GM12878 (cell line): ENCODE measurements around the gene SCARB2. TPM values are rescaled to one million over a fixed set of nuclear protein-coding genes. Genes with fewer than 3 reads are reported as not detected.

Experiments used
- ATAC-seq: fragments of 200-7000 bp; cut with Tn5 transposase; 3 replicates; pipeline ENCODE4 v1.9.1; 2020; ENCODE audit warnings: mild to moderate bottlenecking, moderate library complexity
- BruUV-seq: library from RNA; stranded (reverse); fragments of 400-500 nt; replicated peaks from 2 replicates; lab custom pipeline; 2021; lab: Mats Ljungman, UMichigan
- CTCF ChIA-PET: fragments of 300-600 bp; sonication (Branson Sonifier 250); formaldehyde crosslinking; extraction: SDS; loops from one replicate; lab custom pipeline; 2021; ENCODE audit warnings: inconsistent platforms; lab: Yijun Ruan, JAX
- POLR2A ChIA-PET: fragments of 350-600 bp; formaldehyde crosslinking; extraction: SDS; loops from one replicate; lab custom pipeline; 2021; ENCODE audit warnings: inconsistent platforms; lab: Charles Lee
- RAD21 ChIA-PET: fragments of 300-600 bp; sonication (Branson Sonifier 250); formaldehyde crosslinking; loops from one replicate; lab custom pipeline; 2023; ENCODE audit warnings: antibody characterized with exemption; ENCODE audit not compliant: unreplicated experiment; lab: Charles Lee
- SMC1A ChIA-PET: fragments of 300-600 bp; sonication (Branson Sonifier 250); formaldehyde crosslinking; loops from one replicate; lab custom pipeline; 2023; ENCODE audit not compliant: unreplicated experiment, uncharacterized antibody; lab: Charles Lee
- DNase-seq: peaks from one replicate; pipeline ENCODE4 v3.0.0-alpha.2; 2011; ENCODE audit warnings: low read depth, low spot score
- FAIRE-seq: peaks from 3 replicates; lab custom pipeline; 2011; peaks lifted over from hg19 to GRCh38; lab: Jason Lieb, UNC
- H2AFZ ChIP-seq: 2 replicates; pipeline ENCODE4 v1.6.0; 2011; ENCODE audit warnings: low read depth, low read length, control low read depth; ENCODE audit not compliant: control insufficient read depth
- H3K27ac ChIP-seq: 2 replicates; pipeline ENCODE4 v1.5.1; 2011; ENCODE audit warnings: control low read depth; ENCODE audit not compliant: control insufficient read depth, insufficient read depth
- H3K27me3 ChIP-seq, 2 experiments: replicated peaks in 1 of 2; 2 replicates each; pipeline versions ENCODE4 v1.6.0 to v1.6.1; 2011; ENCODE audit warnings: low read length in 1 of 2; ENCODE audit not compliant: control insufficient read depth in 2 of 2, insufficient read depth in 2 of 2
- H3K36me3 ChIP-seq, 2 experiments: 2 replicates each; pipeline ENCODE4 v1.5.1; 2011; ENCODE audit warnings: low read length in 1 of 2; ENCODE audit not compliant: control insufficient read depth in 2 of 2, insufficient read depth in 2 of 2
- H3K4me1 ChIP-seq: 2 replicates; pipeline ENCODE4 v1.6.1; 2011; ENCODE audit warnings: mild to moderate bottlenecking, low read length, moderate library complexity, mixed read lengths; ENCODE audit not compliant: control insufficient read depth, insufficient read depth
- H3K4me2 ChIP-seq: 2 replicates; pipeline ENCODE4 v1.6.0; 2011; ENCODE audit warnings: control low read depth; ENCODE audit not compliant: control insufficient read depth, insufficient read depth
- H3K4me3 ChIP-seq: fragments of 200-600 bp; sonication (generic); 2 replicates; pipeline ENCODE4 v1.5.1; 2016
- H3K79me2 ChIP-seq: 2 replicates; pipeline ENCODE4 v1.6.0; 2011; ENCODE audit warnings: low read length; ENCODE audit not compliant: control insufficient read depth, insufficient read depth
- H3K9ac ChIP-seq: 2 replicates; pipeline ENCODE4 v1.8.0; 2011; ENCODE audit warnings: low read length, control low read depth, mixed read lengths; ENCODE audit not compliant: control insufficient read depth, insufficient read depth
- H3K9me3 ChIP-seq: replicated peaks from 3 replicates; pipeline ENCODE4 v1.5.1; 2011; ENCODE audit warnings: mild to moderate bottlenecking, low read length; ENCODE audit not compliant: control insufficient read depth, insufficient read depth
- H4K20me1 ChIP-seq: 2 replicates; pipeline ENCODE4 v1.6.0; 2011; ENCODE audit not compliant: control insufficient read depth, insufficient read depth
- HDAC6 ChIP-seq: fragments of 200-600 bp; sonication (generic); IDR thresholded peaks from one replicate; pipeline ENCODE4 v1.8.0; 2017; ENCODE audit warnings: antibody characterized with exemption; ENCODE audit not compliant: unreplicated experiment
- JUND ChIP-seq: IDR thresholded peaks from 2 replicates; pipeline ENCODE4 v1.6.1; 2012; ENCODE audit warnings: low read depth, mild to moderate bottlenecking, low read length, improper control_type of control experiment, moderate library complexity
- NFYB ChIP-seq: IDR thresholded peaks from 2 replicates; pipeline ENCODE4 v1.6.1; 2011; ENCODE audit warnings: low read depth, mild to moderate bottlenecking, low read length, improper control_type of control experiment, moderate library complexity; ENCODE audit not compliant: insufficient read depth
- ZNF592 ChIP-seq: fragments of 450-650 bp; IDR thresholded peaks from 2 replicates; pipeline ENCODE4 v1.6.1; 2017; ENCODE audit warnings: mild to moderate bottlenecking, moderate library complexity
- WGBS: methylation state at CpG from one replicate; pipeline ENCODE4 v1.1.6; 2016; ENCODE audit warnings: low lambda C conversion rate; ENCODE audit not compliant: insufficient replicate concordance, insufficient coverage; ENCODE audit errors: missing lambda C conversion rate; 5-methylcytosine and 5-hydroxymethylcytosine counted together
- in situ Hi-C: fragments of 300-500 bp; cut with MboI; formaldehyde crosslinking; loops from 9 replicates; pipeline ENCODE4 v1.14.3; 2018; ENCODE audit warnings: mixed read lengths
- intact Hi-C: fragments of 100-400 bp; cut with micrococcal nuclease; formaldehyde crosslinking; loops from one replicate; pipeline ENCODE4 v1.14.2; 2022; ENCODE audit not compliant: unreplicated experiment
- polyA plus RNA-seq, 11 experiments: library from polyadenylated mRNA; depleted of rRNA in 4 of 11; unstranded in 6 of 11; stranded (reverse) in 5 of 11; fragments of >200 nt; fragmentation: Nextera tagmentation in 4 of 11; fragmentation: Illumina TruSeq in 1 of 11; extraction: Ambion mirVana in 4 of 11; extraction: Trizol in 1 of 11; gene quantifications; 1 replicate in 1 of 11; 2 replicates in 10 of 11; pipeline versions ENCODE4 v1.2.1 to v1.2.3, GENCODE V29; 2011 to 2016; ENCODE audit warnings: inconsistent platforms in 2 of 11, missing spikeins in 2 of 11, low read depth in 1 of 11
- total RNA-seq, 4 experiments: library from RNA; depleted of rRNA in 3 of 4; stranded (reverse); fragments of >200 nt in 3 of 4; fragmentation: Illumina TruSeq in 1 of 4; extraction: Trizol in 1 of 4; gene quantifications; 2 replicates each; pipeline versions ENCODE4 v1.2.1 to v1.2.3, GENCODE V29; 2013 to 2021
- TF ChIP-seq, protein P1 (sequence below): fragments of 450-650 bp; IDR thresholded peaks from 2 replicates; pipeline ENCODE4 v1.6.1; 2016; ENCODE audit warnings: mild to moderate bottlenecking

Gene SCARB2
- total and polyA plus RNA-seq, 10 of the 15 experiments (the other 5 are each of a cell fraction or from before 2014, with no cell fraction given): 2.1 to 11.7 (median 9.5) TPM

- intact Hi-C loops: no loop called here
- TF ChIP-seq NFYB (no peak), JUND (no peak)
- POLR2A ChIA-PET: no interaction called here
These were observed 20.5 kb upstream of the SCARB2 start for GRCh38 chr4:76233967-76234678.

GRCh38 chr4:76233529-76233928 lies 19.9 kb upstream of the SCARB2 start:
- Histone ChIP-seq H3K36me3 (no peaks in the 10 kb centered on the region), H3K4me3 (no peak overlapping the region), H3K9ac (no peak overlapping the region), H3K27me3 (no peaks in the 10 kb centered on the region; a peak in 1 of 4 replicates), H3K27ac (no peak overlapping the region), H3K79me2 (no peaks in the 10 kb centered on the region), H2AFZ (no peak overlapping the region), H4K20me1 (no peaks in the 10 kb centered on the region), H3K4me1 (no peaks in the 10 kb centered on the region), H3K4me2 (no peak overlapping the region), H3K9me3 (no peaks in the 10 kb centered on the region; the same call in 1 of the 3 replicates)
- POLR2A ChIA-PET: no interaction called here
- ATAC-seq (no peak), FAIRE-seq (no peak), DNase-seq (no peak)
- 64% methylated on average over 2 of the region's 2 CpGs for WGBS
- SMC1A ChIA-PET: no interaction called here
- TF ChIP-seq HDAC6 (no peak), ZNF592 (no peak)
- TF ChIP-seq, protein P1, sequence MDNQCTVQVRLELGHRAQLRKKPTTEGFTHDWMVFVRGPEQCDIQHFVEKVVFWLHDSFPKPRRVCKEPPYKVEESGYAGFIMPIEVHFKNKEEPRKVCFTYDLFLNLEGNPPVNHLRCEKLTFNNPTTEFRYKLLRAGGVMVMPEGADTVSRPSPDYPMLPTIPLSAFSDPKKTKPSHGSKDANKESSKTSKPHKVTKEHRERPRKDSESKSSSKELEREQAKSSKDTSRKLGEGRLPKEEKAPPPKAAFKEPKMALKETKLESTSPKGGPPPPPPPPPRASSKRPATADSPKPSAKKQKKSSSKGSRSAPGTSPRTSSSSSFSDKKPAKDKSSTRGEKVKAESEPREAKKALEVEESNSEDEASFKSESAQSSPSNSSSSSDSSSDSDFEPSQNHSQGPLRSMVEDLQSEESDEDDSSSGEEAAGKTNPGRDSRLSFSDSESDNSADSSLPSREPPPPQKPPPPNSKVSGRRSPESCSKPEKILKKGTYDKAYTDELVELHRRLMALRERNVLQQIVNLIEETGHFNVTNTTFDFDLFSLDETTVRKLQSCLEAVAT: no peak
- no TSS peak for BruUV-seq
- intact Hi-C loops: no loop called here
- in situ Hi-C loops: no loop called here
- RAD21 ChIA-PET: no interaction called here
- CTCF ChIA-PET: no interaction called here

More at GRCh38 chr4:76233967-76234678, 20.5 kb upstream of the SCARB2 start:
- H3K4me2 ChIP-seq: no peak overlapping the region
- no peak overlapping the region for H3K4me3 ChIP-seq
- no peak overlapping the region for H3K9ac ChIP-seq
- no peaks in the 10 kb centered on the region for H3K79me2 ChIP-seq
- H3K9me3 ChIP-seq: no peaks in the 10 kb centered on the region; the same call in 1 of the 3 replicates
- WGBS: 57% methylated on average over 14 of the region's 14 CpGs
- H3K27ac ChIP-seq: no peak overlapping the region
- ATAC-seq (no peak), DNase-seq (no peak), FAIRE-seq (no peak)
- in situ Hi-C loops: no loop called here
- H3K36me3 ChIP-seq: no peaks in the 10 kb centered on the region
- H4K20me1 ChIP-seq: no peaks in the 10 kb centered on the region
- SMC1A ChIA-PET: no interaction called here
- RAD21 ChIA-PET: no interaction called here
- no peak overlapping the region for H2AFZ ChIP-seq
- no peaks in the 10 kb centered on the region; a peak in 1 of 4 replicates for H3K27me3 ChIP-seq
- H3K4me1 ChIP-seq: no peaks in the 10 kb centered on the region
- CTCF ChIA-PET: no interaction called here
- BruUV-seq: no TSS peak
